GM18511 (cell line): Measurements from ENCODE around the gene TCL1A.
"Not testable (repeated sequence)": the region's sequence is repeated elsewhere in the genome, so short reads cannot be mapped to it uniquely, and the experiment has no call there.

ENCODE experiments used
- ATAC-seq: cut with Tn5 transposase; IDR thresholded peaks from one replicate; pipeline ENCODE4 v1.9.1; 2021; ENCODE audit warnings: mild to moderate bottlenecking, moderate library complexity; ENCODE audit not compliant: unreplicated experiment

The TCL1A gene

GRCh38 chr14:95713596-95714371 lies at the start of gene TCL1A:
TCL1A (minus strand) TSS chr14:95714125; CDS start chr14:95714066, 59 bp downstream.
- peak; percentile 80 for ATAC-seq

- not testable (repeated sequence) for ATAC-seq
Measured at GRCh38 chr14:95763032-95763431, 49.1 kb upstream of the TCL1A start.

DNA sequence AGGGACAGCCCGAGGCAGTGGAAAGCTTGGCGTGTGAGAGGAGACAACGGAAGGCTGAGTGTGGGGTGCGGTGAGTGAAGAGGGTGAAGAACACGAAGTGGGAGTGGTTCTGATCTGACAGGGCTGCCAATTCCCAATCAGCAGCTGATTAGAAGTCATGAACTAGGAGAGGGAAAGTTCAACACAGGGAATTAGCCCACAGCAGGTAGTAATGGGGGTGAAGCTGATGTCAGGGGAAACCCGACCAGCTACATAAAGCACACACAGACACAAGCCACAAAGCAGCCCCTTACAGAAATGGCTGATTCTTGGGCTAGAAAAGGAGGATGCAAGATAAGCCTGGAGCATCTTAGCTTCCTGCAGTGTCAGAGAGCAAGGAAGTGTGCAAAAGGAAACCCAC lies 47.5 kb upstream of the TCL1A start:
- ATAC-seq = no peak

GRCh38 chr14:95760596-95760995 lies 46.7 kb upstream of the TCL1A start:
- ATAC-seq = no peak

DNA sequence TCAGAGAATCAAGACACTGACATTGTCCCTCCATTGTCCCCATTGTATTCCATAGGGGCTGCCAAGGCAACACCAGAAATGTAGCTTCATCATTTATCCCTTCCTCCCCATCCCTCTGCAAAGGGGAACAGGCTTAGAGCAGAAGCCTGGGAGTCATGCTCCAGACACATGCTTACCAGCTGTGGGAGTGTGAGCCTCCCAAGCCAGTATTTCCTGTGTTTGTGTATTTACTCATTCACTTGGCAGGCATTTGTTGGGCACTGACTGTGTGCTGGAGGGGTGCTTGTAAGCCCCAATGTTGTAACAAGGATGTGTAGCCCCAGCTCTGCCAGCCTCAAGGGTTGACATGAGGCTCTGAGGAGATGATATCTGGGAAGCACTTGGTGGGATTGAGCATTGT lies 46.0 kb upstream of the TCL1A start:
- ATAC-seq = no peak

DNA sequence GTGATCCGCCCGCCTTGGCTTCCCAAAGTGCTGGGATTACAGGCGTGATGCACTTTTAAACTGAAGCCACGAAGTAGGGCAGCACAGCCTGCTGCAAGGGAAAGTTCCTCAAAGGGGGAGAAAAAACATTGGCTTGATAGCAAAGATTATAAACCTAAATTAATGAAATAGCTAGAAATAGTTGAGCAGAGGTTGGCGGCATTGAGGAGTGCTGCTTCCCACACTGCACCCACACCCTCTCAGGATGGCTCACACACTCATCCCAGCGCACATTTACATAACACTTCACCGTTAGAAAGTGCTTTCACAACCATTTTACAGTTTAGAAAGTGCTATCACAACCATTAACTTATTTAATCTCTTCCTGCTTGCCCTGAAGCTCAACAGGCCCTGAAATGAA lies 44.4 kb upstream of the TCL1A start:
- no peak for ATAC-seq

GRCh38 chr14:95756751-95757150 lies 42.8 kb upstream of the TCL1A start:
- ATAC-seq = no peak

GRCh38 chr14:95756127-95756526 lies 42.2 kb upstream of the TCL1A start:
- ATAC-seq = no peak

DNA sequence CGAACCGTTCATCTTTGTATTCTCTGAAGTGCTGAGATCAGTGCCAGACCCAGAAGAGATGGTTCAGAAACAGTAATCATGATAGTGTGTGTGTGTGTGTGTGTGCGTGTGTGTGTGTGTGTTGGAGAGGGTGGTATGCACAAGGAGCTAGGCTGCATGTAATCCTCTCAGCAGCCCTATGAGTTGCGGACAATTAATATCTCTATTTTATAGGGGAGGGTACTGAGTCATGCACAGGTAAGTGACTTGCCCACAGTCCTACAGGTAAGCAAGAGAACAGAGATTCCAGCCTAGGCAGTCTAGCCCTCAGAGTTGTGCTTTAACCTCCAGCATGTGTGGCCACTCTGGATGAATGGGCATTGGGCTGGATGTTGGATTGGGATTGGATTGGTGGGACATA lies 27.9 kb upstream of the TCL1A start:
- no peak for ATAC-seq

- ATAC-seq = no peak
Measured at GRCh38 chr14:95741038-95741490, 27.1 kb upstream of the TCL1A start.

GRCh38 chr14:95739356-95739755 lies 25.4 kb upstream of the TCL1A start:
- no peak for ATAC-seq

DNA sequence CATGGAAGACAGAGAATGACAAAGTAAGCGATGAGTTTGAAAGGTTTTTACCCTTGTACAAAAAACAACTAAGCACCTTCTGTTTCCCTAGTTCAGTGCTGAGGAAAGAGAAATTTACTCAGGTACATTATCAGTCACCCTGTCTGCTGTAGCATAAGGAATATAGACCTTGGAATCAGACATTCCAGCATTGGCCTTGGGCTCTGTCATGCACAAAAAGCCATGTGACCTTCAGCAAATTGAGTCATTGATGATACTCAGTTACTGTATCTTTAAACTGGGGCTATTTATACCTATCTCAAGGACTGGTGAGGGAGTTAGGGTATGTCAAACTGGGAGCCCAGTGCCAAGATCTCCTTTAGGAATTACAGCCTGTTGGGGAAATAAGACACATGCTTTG lies 19.3 kb upstream of the TCL1A start:
- ATAC-seq = no peak

DNA sequence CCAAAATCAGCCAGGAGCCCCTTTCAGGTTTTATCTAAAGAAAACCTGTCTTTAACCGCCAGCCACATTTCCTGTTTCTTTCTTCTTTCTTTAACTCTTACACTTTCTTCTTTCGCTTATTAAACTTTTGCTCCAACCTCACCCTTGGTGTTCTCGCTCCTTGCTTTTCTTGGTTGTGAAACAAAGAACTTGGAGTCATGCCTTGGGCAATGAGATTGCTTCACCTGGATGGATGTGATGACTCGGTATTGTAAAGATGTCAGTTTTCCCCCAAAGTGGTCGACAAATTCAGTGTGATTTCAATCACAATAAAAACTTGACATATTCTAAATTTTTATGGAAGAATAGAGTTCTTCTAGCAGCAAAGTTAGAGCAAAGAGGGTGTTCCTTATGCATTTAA lies 16.2 kb upstream of the TCL1A start:
- no peak for ATAC-seq

- not testable (repeated sequence) for ATAC-seq
Measured at GRCh38 chr14:95729402-95730028, 15.6 kb upstream of the TCL1A start.

DNA sequence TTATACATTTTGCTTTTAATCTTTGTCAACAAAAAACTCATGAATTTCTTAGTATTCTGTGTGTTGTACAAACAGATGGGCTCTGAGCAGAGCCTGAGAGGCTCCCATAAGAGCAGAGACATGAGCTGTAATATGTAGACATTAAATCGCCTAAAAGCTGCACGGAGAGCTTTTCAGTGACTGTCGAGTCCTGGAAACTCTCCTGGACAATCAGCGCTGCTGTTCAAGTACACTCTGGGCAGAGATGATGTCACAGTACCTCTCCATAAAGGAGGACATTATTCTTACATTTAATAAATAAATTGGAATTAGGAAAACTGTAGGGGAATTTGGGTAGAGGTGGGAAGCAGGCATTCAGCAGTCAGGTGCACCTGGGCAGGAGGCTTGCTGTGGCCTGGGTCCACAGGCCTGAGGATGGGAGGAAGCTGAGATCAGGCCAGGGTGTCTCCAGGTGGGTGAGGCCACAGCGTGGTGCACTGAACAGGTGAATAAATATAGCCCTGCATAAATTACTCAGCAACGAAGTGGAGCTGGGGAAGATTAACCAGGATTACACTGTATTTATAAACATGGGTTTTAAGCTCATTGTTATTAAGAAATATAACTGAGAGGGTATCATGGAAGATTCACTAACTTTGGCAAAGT lies 13.3 kb upstream of the TCL1A start:
- ATAC-seq = no peak

GRCh38 chr14:95725685-95726336 lies 11.9 kb upstream of the TCL1A start:
- peak; percentile 91 for ATAC-seq

DNA sequence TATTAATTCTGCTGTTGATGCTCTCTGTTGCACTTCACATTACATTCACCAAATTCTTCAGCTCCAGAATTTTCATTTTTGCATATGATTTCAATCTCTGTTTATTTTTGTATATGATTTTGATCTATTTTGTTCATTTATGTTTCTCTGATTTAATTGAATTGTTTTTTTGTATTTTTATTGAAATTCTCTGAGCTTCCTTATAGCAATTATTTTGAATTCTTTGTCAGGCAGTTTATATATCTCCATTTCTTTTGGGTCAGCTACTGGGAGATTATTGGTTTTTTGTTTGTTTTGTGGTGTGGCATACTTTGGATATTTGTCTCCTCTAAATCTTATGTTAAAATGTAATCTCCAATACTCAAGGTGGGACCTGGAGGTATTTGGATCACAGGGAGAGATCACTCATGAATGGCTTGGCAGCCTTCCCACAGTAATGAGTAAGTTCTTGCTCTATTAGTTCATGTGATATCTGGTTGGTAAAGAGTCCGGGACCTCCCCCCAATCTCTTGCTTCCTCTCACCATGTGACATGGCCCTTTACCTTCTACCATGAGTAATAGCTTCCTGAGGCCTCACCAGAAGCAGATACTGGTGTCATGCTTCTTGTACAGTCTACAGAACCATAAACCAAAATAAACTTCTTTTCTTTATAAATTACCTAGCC lies 8.7 kb upstream of the TCL1A start:
- no peak for ATAC-seq

DNA sequence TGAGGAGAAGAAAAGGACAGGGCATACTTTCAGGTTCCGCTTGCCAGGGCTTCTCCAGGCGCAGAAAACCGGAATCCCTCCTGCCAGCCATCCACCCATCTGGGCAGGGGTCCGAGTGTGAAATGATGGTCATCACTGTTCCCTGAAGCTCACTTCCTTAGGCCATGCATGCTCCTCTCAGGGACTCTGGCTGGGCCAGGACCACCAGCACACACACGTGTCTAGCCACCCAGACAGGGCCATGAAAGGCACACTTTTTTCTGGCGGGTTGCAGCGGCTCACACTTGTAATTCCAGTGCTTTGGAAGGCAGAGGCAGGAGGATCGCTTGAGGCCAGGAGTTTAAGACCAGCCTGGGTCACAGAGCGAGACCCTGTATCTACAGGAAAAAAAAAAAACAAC lies 1.5 kb downstream of the TCL1A start:
- no peak for ATAC-seq

- peak; percentile 44 for ATAC-seq
Measured at GRCh38 chr14:95711476-95712176, 2.3 kb downstream of the TCL1A start.

DNA sequence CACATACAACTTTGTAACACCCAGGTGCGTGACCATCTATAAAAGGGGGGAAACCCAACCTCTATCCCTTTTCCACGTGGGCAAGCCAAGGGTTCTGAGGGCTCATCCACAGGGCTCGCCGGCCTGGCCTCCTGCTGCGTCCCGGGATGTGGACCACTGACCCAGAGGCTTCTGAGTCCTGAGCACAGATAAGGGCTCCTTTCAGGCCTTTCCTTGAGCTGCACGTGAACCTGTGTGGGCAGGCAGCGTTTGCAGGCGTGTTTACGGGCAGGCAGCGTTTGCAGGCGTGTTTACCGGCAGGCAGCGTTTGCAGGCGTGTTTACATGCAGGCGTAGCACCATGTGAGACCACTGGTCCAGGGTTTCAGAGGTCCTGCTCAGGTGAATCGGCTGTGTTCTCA lies 3.8 kb downstream of the TCL1A start:
- no peak for ATAC-seq
